ENCODE data around the gene EHMT1. TPM values are rescaled to one million over a fixed set of nuclear protein-coding genes. Genes with fewer than 3 reads are reported as not detected.

EHMT1 gene
- total RNA-seq, 2 donors from 2014 or later = 56.2 to 97.9 TPM

DNA sequence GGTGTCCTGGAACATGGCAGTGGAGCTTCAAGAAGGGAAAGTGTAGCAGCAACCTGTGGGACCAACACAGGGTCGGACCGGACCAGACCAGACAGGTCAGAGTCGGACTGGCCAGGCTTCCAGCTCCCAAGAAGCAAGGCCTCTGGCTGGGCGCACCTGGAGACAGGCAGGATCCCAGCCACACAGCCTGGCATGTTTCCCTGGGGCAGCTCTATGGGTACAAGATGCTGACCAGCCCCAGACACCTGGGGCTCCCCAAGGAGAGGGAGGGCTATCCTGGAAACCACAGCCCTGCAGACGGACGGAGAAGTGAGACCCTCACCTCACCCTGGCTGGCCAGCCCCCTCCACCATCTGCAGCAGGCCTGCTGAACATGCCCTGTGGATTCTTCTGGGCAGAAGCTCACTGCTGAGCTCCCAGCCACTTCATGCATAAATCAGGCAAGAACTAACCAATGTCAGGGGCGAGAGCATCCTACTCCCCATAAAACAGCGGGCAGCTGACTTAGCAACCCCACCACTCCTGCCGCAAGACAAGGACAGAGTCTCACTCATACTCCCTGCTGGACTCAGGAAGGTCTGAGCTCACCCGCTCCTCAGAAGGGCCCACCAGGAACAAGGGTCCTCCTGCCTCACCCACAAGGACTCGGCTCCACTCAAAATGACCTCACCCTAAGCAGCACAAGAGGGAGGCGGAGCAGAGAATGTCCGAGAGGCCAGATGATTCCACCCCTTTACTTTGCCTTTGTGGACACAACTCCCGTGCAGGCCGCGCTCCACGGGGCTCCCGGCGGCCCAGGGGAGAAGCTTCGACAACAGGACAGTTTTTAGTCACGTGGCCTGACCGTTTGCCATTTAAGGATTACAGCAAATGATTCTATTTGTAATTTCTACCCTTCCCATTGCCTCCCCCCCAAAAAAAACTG is 37.2 kb upstream of the EHMT1 start:
- Histone ChIP-seq H3K4me1 (no peaks in the 10 kb centered on the region), H3K4me3 (no peak overlapping the region), H3K27ac (no peak overlapping the region), H3K9ac (ENCODE audit: low read depth in 2 of 2, low read length in 2 of 2) (no peak overlapping the region), H3K27me3 (no peaks in the 10 kb centered on the region), H3K36me3 (no peaks in the 10 kb centered on the region), H3K9me3 (no peaks in the 10 kb centered on the region)
- intact Hi-C loops (cut with DNase I) = no loop called here
- TF ChIP-seq, protein P1, sequence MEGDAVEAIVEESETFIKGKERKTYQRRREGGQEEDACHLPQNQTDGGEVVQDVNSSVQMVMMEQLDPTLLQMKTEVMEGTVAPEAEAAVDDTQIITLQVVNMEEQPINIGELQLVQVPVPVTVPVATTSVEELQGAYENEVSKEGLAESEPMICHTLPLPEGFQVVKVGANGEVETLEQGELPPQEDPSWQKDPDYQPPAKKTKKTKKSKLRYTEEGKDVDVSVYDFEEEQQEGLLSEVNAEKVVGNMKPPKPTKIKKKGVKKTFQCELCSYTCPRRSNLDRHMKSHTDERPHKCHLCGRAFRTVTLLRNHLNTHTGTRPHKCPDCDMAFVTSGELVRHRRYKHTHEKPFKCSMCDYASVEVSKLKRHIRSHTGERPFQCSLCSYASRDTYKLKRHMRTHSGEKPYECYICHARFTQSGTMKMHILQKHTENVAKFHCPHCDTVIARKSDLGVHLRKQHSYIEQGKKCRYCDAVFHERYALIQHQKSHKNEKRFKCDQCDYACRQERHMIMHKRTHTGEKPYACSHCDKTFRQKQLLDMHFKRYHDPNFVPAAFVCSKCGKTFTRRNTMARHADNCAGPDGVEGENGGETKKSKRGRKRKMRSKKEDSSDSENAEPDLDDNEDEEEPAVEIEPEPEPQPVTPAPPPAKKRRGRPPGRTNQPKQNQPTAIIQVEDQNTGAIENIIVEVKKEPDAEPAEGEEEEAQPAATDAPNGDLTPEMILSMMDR (IDR thresholded peaks at IDR 0.05) = no peak
- DNase-seq = no peak

GRCh38 chr9:137582286-137582860 is 36.4 kb upstream of the EHMT1 start:
- intact Hi-C loops (cut with DNase I) = no loop called here
- Histone ChIP-seq H3K9me3 (no peaks in the 10 kb centered on the region), H3K36me3 (no peaks in the 10 kb centered on the region), H3K4me3 (no peak overlapping the region), H3K4me1 (no peaks in the 10 kb centered on the region), H3K27ac (no peak overlapping the region), H3K27me3 (no peaks in the 10 kb centered on the region), H3K9ac (ENCODE audit: low read depth in 2 of 2, low read length in 2 of 2) (no peak overlapping the region)
- DNase-seq = no peak
- TF ChIP-seq, protein P1 (IDR thresholded peaks at IDR 0.05) = no peak

DNA sequence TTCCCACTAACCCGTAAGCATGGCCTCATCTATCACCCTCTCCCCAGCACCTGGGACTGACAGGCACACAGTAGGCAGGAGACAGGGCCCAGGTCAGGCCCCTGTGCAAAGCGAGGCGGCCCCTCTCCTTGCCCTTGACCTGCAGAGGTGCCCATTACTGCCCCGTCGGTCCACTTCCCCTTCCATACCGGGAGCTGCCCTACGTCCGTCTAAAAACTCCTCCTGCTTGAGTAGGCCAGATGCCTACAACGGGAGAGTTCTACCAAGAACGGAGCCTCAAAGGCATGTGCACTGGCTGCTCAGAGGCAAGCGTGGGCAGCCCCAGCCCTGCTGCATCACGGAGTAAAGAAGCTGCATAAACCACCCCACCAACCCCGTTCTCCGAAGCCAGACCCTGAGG is 35.5 kb upstream of the EHMT1 start:
- no peak for DNase-seq
- Histone ChIP-seq H3K4me1 (no peaks in the 10 kb centered on the region), H3K27me3 (no peaks in the 10 kb centered on the region), H3K4me3 (no peak overlapping the region), H3K36me3 (no peaks in the 10 kb centered on the region), H3K9me3 (no peaks in the 10 kb centered on the region), H3K27ac (no peak overlapping the region), H3K9ac (ENCODE audit: low read depth in 2 of 2, low read length in 2 of 2) (no peak overlapping the region)
- TF ChIP-seq, protein P1 (IDR thresholded peaks at IDR 0.05) = no peak
- intact Hi-C loops (cut with DNase I) = no loop called here

DNA sequence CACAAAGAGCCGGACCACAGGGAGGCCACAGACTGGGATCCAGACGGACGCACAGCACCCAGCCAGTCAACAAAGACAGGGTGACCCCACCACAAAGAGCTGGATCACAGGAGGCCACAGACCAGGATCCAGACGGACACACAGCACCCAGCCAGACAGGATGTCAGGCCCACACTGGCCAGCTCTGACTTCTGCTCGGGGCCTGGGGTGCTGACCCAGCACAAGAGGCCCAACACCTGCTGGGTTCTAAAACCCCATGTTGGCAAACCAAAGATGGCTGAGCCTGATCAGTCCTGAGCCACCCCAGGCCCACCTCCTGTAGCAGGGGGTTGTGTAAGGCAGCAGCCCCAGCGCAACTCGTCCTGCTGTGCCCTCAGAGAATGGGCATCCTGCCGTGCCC is 34.8 kb upstream of the EHMT1 start:
- no peak overlapping the region for H3K9ac ChIP-seq (ENCODE audit: low read depth in 2 of 2, low read length in 2 of 2)
- no peaks in the 10 kb centered on the region for H3K36me3 ChIP-seq
- peaks cover 2% of the 10 kb centered on the region for H3K4me1 ChIP-seq
- H3K27me3 ChIP-seq = no peaks in the 10 kb centered on the region
- TF ChIP-seq, protein P1 (IDR thresholded peaks at IDR 0.05) = no peak
- intact Hi-C loops (cut with DNase I) = no loop called here
- DNase-seq = no peak
- no peak overlapping the region for H3K4me3 ChIP-seq
- no peak overlapping the region for H3K27ac ChIP-seq
- no peaks in the 10 kb centered on the region for H3K9me3 ChIP-seq

DNA sequence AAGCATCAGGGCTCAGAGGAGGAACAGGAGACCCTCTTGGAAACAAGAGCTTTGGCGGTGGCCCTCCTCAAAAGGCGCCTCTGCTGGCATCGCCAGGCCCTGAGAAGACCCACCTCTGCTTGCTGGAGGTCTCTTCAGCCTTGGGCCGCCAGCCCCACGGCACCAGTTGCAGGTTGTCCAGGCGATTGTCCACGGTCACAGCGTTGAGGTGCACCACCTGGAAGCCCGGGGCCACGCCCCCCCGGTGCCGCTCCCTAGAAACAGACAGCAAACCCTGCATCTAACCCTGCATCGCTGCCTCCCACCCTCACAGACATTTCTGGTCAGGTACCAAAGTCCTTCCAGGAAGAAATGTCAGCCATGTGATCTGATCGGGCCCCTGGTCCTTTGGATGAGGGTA is 32.0 kb upstream of the EHMT1 start:
- Histone ChIP-seq H3K27ac (no peak overlapping the region), H3K4me1 (peaks cover 10% of the 10 kb centered on the region), H3K9ac (ENCODE audit: low read depth in 2 of 2, low read length in 2 of 2) (no peak overlapping the region), H3K36me3 (no peaks in the 10 kb centered on the region), H3K27me3 (no peaks in the 10 kb centered on the region), H3K4me3 (no peak overlapping the region), H3K9me3 (no peaks in the 10 kb centered on the region)
- intact Hi-C loops (cut with DNase I) = no loop called here
- DNase-seq = no peak
- TF ChIP-seq, protein P1 (IDR thresholded peaks at IDR 0.05) = no peak

Data from colonic mucosa (tissue), 4 donors.